ENCODE results near the gene KLHL1. TPM values are rescaled to one million over a fixed set of nuclear protein-coding genes. Genes with fewer than 3 reads are reported as not detected.

The KLHL1 gene
- total RNA-seq, 1 experiment from 2014 or later = not detected

GRCh38 chr13:69683921-69684686 lies 424.1 kb downstream of the KLHL1 start (continued):
- no peak for TF ChIP-seq RAD21 (IDR thresholded peaks at IDR 0.05; ENCODE audit: low read depth)
- no peak for TF ChIP-seq CTCF (IDR thresholded peaks at IDR 0.05 in 2 of 3, conservative IDR thresholded peaks at IDR 0.05 in 1 of 3; ENCODE audit: borderline replicate concordance in 1 of 3, insufficient read depth in 1 of 3, low read depth in 2 of 3, low read length in 2 of 3)
- TF ChIP-seq ELF1 (IDR thresholded peaks at IDR 0.05; ENCODE audit: borderline replicate concordance, low read depth) = no peak
- TF ChIP-seq EZH2 (IDR thresholded peaks at IDR 0.05) = no peak
- TF ChIP-seq MAX (IDR thresholded peaks at IDR 0.05) = no peak

GRCh38 chr13:69681722-69682121 lies 426.5 kb downstream of the KLHL1 start:
- ChIA-PET POLR2A (no interaction called here), RAD21 (ENCODE audit: low non-redundant PET in 1 of 2, low total read pairs in 2 of 2, uncharacterized antibody in 2 of 2, unreplicated experiment in 2 of 2) (no interaction called here), CTCF (no interaction called here)
- Histone ChIP-seq H3K4me3 (replicated peaks in 1 of 2; ENCODE audit: low read depth in 1 of 2, low read length in 2 of 2) (no peak overlapping the region), H3K9ac (ENCODE audit: low read length) (no peak overlapping the region), H3K36me3 (ENCODE audit: control insufficient read depth in 1 of 2, insufficient read depth in 2 of 2, low read length in 2 of 2) (no peaks in the 10 kb centered on the region), H3K4me2 (ENCODE audit: low read length) (no peak overlapping the region), H2AFZ (ENCODE audit: low read depth, low read length, poor library complexity, severe bottlenecking) (no peak overlapping the region), H3K79me2 (ENCODE audit: insufficient read depth, low read length) (no peaks in the 10 kb centered on the region), H4K20me1 (ENCODE audit: insufficient read depth) (no peaks in the 10 kb centered on the region), H3K9me3 (ENCODE audit: control insufficient read depth in 1 of 2, insufficient read depth in 1 of 2, low read depth in 1 of 2, low read length in 2 of 2) (peaks cover 0 to 4% of the 10 kb centered on the region in 2 experiments; a peak in 1 of 4 replicates), H3K4me1 (ENCODE audit: control insufficient read depth in 1 of 2, insufficient read depth in 2 of 2, low read length in 2 of 2) (no peaks in the 10 kb centered on the region), H3K27me3 (ENCODE audit: insufficient read depth, low read length) (no peaks in the 10 kb centered on the region), H3K27ac (ENCODE audit: low read depth, low read length) (no peak overlapping the region), H3K9me2 (ENCODE audit: insufficient read depth) (no peaks in the 10 kb centered on the region)
- no peak for DNase-seq (ENCODE audit: low read depth, low spot score)
- BruUV-seq (replicated peaks) = no TSS peak
- no peak for ATAC-seq
- intact Hi-C loops (cut with micrococcal nuclease) = no loop called here
- TF ChIP-seq ELF1 (IDR thresholded peaks at IDR 0.05; ENCODE audit: borderline replicate concordance, low read depth) (no peak), EZH2 (IDR thresholded peaks at IDR 0.05) (no peak), RAD21 (IDR thresholded peaks at IDR 0.05; ENCODE audit: low read depth) (no peak), EGR1 (IDR thresholded peaks at IDR 0.05; ENCODE audit: low read depth) (no peak), ZBTB33 (IDR thresholded peaks at IDR 0.05; ENCODE audit: extremely low read depth, insufficient replicate concordance, low read length) (no peak), POLR2AphosphoS5 (IDR thresholded peaks at IDR 0.05; ENCODE audit: low read depth, low read length) (no peak), FOSL1 (IDR thresholded peaks at IDR 0.05; ENCODE audit: low read depth) (no peak), REST (IDR thresholded peaks at IDR 0.05; ENCODE audit: low read depth) (no peak), CTCF (IDR thresholded peaks at IDR 0.05 in 2 of 3, conservative IDR thresholded peaks at IDR 0.05 in 1 of 3; ENCODE audit: borderline replicate concordance in 1 of 3, insufficient read depth in 1 of 3, low read depth in 2 of 3, low read length in 2 of 3) (no peak), YY1 (IDR thresholded peaks at IDR 0.05; ENCODE audit: extremely low read depth, insufficient replicate concordance, low read depth, low read length) (no peak), CEBPB (IDR thresholded peaks at IDR 0.05; ENCODE audit: low read depth) (no peak)

Measured in HCT116 (cell line).